Brain microvascular endothelial cell (primary cell): Measurements from ENCODE around the gene GAPT.

ENCODE experiments used
- DNase-seq: peaks from one replicate; pipeline ENCODE4 v3.0.0-alpha.2; 2020
- H3K27ac ChIP-seq: fragments of 250-450 bp; sonication (Bioruptor Pico); 2 replicates; pipeline ENCODE4 v1.5.1; 2020; ENCODE audit warnings: mild to moderate bottlenecking, moderate library complexity
- H3K27me3 ChIP-seq: fragments of 250-450 bp; sonication (Bioruptor Pico); replicated peaks from 2 replicates; pipeline ENCODE4 v1.5.1; 2020; ENCODE audit warnings: mild to moderate bottlenecking
- H3K36me3 ChIP-seq: fragments of 250-450 bp; sonication (Bioruptor Pico); replicated peaks from 2 replicates; pipeline ENCODE4 v1.5.1; 2020; ENCODE audit warnings: mild to moderate bottlenecking
- H3K4me3 ChIP-seq: 2 replicates; pipeline ENCODE4 v1.5.1; 2011; ENCODE audit warnings: low read depth, mild to moderate bottlenecking, control low read depth, low read length, moderate library complexity
- CTCF ChIP-seq: IDR thresholded peaks from 2 replicates; pipeline ENCODE4 v1.5.1; 2011; ENCODE audit warnings: low read depth, mild to moderate bottlenecking, moderate library complexity, low read length, control low read depth, inconsistent platforms; ENCODE audit errors: missing control alignments
- in situ Hi-C: cut with HindIII; loops from 2 replicates; pipeline ENCODE4 v1.10.0; 2017; ENCODE audit warnings: low sequenced_read_pairs, low pct_ligation_motif_present

Gene GAPT

DNA sequence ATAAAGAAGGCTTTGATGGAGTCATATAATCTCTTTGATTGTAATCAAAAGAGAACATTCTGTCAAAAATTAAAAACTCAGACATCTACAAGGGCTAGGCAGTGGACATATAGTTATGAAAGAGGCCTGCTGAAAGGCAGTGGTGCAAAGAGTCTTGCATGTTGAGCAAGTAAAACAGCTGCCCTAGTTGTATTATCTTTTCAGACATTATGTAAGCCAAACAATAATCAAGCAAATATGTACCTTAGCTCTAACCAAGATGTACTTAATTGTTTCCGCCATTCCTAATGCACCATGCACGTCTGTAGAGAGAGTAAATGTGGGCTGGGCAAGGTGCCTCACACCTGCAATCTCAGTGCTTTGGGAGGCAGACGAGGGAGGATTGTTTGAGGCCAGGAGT lies 14.3 kb downstream of the GAPT start:
- H3K36me3 ChIP-seq: no peaks in the 10 kb centered on the region
- no peak overlapping the region for H3K4me3 ChIP-seq
- no peak overlapping the region for H3K27ac ChIP-seq
- peaks cover 3% of the 10 kb centered on the region for H3K27me3 ChIP-seq
- in situ Hi-C loops: no loop called here
- DNase-seq: no peak
- no peak for TF ChIP-seq CTCF

DNA sequence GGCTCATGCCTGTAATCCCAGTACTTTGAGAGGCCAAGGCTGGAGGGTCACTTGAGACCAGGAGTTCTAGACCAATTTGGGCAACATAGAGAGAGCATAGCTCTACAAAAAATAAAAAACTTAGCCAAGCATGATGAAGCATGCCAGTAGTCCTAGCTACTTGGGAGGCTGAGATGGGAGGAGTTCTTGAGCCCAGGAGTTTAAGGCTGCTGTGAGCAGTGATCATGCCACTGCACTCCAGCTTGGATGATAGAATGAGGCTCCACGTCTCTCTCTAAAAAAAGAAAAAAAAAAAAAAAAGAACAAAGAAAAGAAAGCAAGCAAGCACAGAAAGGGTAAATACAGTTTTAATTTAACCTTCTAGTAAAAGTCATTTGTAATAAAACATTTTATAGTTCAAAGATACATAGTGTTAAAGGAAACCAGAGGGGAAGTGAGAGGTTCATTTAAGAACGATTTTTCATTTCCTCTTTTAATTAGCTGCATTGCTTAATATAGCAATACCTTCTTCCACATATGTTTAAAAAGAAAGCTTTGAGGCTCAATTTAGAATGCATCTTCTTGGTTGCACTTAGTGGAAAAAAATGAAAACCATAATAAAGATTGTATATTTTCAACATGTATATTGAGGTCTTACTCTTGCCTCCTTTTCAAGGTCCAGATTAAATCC lies 14.9 kb downstream of the GAPT start:
- peaks cover 3% of the 10 kb centered on the region for H3K27me3 ChIP-seq
- DNase-seq: no peak
- H3K4me3 ChIP-seq: no peak overlapping the region
- H3K27ac ChIP-seq: no peak overlapping the region
- TF ChIP-seq CTCF: no peak
- in situ Hi-C loops: no loop called here
- H3K36me3 ChIP-seq: no peaks in the 10 kb centered on the region

GRCh38 chr5:58507715-58508114 lies 16.5 kb downstream of the GAPT start:
- no peak overlapping the region for H3K4me3 ChIP-seq
- in situ Hi-C loops: no loop called here
- no peak for TF ChIP-seq CTCF

GRCh38 chr5:58517198-58517597 lies 26.0 kb downstream of the GAPT start:
- no peak overlapping the region for H3K27ac ChIP-seq
- in situ Hi-C loops: no loop called here
- no peaks in the 10 kb centered on the region for H3K36me3 ChIP-seq
- no peak overlapping the region for H3K4me3 ChIP-seq
- TF ChIP-seq CTCF: no peak
- no peaks in the 10 kb centered on the region for H3K27me3 ChIP-seq
- no peak for DNase-seq

More at GRCh38 chr5:58507715-58508114, 16.5 kb downstream of the GAPT start:
- H3K27me3 ChIP-seq: peaks cover 3% of the 10 kb centered on the region
- no peak for DNase-seq
- no peak overlapping the region for H3K27ac ChIP-seq
- no peaks in the 10 kb centered on the region for H3K36me3 ChIP-seq

DNA sequence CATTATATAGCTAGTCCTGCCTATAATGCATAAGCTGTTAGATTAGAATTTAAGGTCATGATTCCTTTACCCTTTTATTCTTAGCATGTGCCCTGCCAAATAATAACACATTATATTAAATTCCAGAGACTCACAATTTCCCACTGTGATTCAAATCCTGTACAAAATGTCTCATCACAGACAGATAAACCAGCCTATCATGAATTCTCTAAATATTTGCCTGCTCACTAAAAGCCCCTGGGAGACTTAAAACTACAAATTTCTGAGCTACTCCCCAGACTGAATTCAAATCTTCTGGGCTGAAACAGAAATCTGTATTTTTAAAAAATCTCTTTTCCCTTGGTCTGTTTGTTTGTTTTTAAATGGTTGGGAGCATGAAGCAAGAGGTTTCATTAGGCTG lies 32.7 kb downstream of the GAPT start:
- no peak for DNase-seq
- H3K36me3 ChIP-seq: no peaks in the 10 kb centered on the region
- TF ChIP-seq CTCF: no peak
- H3K27ac ChIP-seq: no peak overlapping the region
- no peak overlapping the region for H3K4me3 ChIP-seq
- H3K27me3 ChIP-seq: no peaks in the 10 kb centered on the region
- in situ Hi-C loops: no loop called here

- no peaks in the 10 kb centered on the region for H3K27me3 ChIP-seq
- no peak for TF ChIP-seq CTCF
- no peak for DNase-seq
- H3K36me3 ChIP-seq: no peaks in the 10 kb centered on the region
- H3K4me3 ChIP-seq: no peak overlapping the region
- in situ Hi-C loops: no loop called here
- H3K27ac ChIP-seq: no peak overlapping the region
Measured at GRCh38 chr5:58524571-58524970, 33.3 kb downstream of the GAPT start.
